Measurements from ENCODE around the gene LRRC61.

The LRRC61 gene

GRCh38 chr7:150357771-150358427 lies 34.7 kb downstream of the LRRC61 start:
- no peak for DNase-seq

GRCh38 chr7:150358433-150358832 lies 35.3 kb downstream of the LRRC61 start:
- DNase-seq, result no peak

GRCh38 chr7:150358988-150359621 lies 36.0 kb downstream of the LRRC61 start:
- DNase-seq, result no peak

- no peak for DNase-seq
These were observed 36.6 kb downstream of the LRRC61 start for GRCh38 chr7:150359622-150360362.

GRCh38 chr7:150360363-150361058 lies 37.4 kb downstream of the LRRC61 start:
- DNase-seq, result no peak

- peak; percentile 27 for DNase-seq
These were observed 38.2 kb downstream of the LRRC61 start for GRCh38 chr7:150361402-150361801.

- DNase-seq, result no peak
These were observed 38.9 kb downstream of the LRRC61 start for GRCh38 chr7:150361807-150362621.

GRCh38 chr7:150363370-150363769 lies 40.2 kb downstream of the LRRC61 start:
- no peak for DNase-seq

GRCh38 chr7:150363872-150364271 lies 40.7 kb downstream of the LRRC61 start:
- DNase-seq, result no peak

GRCh38 chr7:150365194-150365593 lies 42.0 kb downstream of the LRRC61 start:
- DNase-seq, result no peak

GRCh38 chr7:150365673-150366398 lies 42.7 kb downstream of the LRRC61 start:
- no peak for DNase-seq

- DNase-seq, result no peak
These were observed 44.5 kb downstream of the LRRC61 start for GRCh38 chr7:150367677-150368095.

GRCh38 chr7:150368096-150368883 lies 45.1 kb downstream of the LRRC61 start, which contains the start of gene REPIN1:
TSS of gene REPIN1 (plus strand) at chr7:150368822. CDS start at chr7:150369712, 890 bp downstream.
- peak; percentile 72 for DNase-seq

GRCh38 chr7:150368884-150369747 lies 46.0 kb downstream of the LRRC61 start:
- DNase-seq, result peak; percentile 47

GRCh38 chr7:150369748-150370501 lies 46.8 kb downstream of the LRRC61 start:
- no peak for DNase-seq

- DNase-seq, result no peak
These were observed 47.5 kb downstream of the LRRC61 start for GRCh38 chr7:150370612-150371071.

GRCh38 chr7:150371131-150371995 lies 48.2 kb downstream of the LRRC61 start:
- DNase-seq, result no peak

- no peak for DNase-seq
These were observed 48.8 kb downstream of the LRRC61 start for GRCh38 chr7:150371996-150372270.

Data from NCI-H2227 treated with DMSO at 0.1 percent for 48 hours (cell line).